ENCODE results near the gene STX11.

STX11 gene

GRCh38 chr6:144110210-144110609 is 40.1 kb upstream of the STX11 start:
- no peaks in the 10 kb centered on the region for H3K4me1 ChIP-seq
- H3K4me3 ChIP-seq (ENCODE audit: low read depth, low read length), result no peak overlapping the region
- no peaks in the 10 kb centered on the region for H3K9me3 ChIP-seq
- peaks cover 3% of the 10 kb centered on the region; the same call in 1 of the 2 replicates for H3K27me3 ChIP-seq
- no peak for TF ChIP-seq CTCF (IDR thresholded peaks at IDR 0.05; ENCODE audit: low read depth, low read length)
- H3K36me3 ChIP-seq, result no peaks in the 10 kb centered on the region
- DNase-seq, result no peak

- Histone ChIP-seq H3K36me3 (no peaks in the 10 kb centered on the region), H3K27me3 (peaks cover 3% of the 10 kb centered on the region; the same call in 1 of the 2 replicates), H3K4me1 (no peaks in the 10 kb centered on the region), H3K9me3 (no peaks in the 10 kb centered on the region), H3K4me3 (ENCODE audit: low read depth, low read length) (no peak overlapping the region)
- DNase-seq, result no peak
- TF ChIP-seq CTCF (IDR thresholded peaks at IDR 0.05; ENCODE audit: low read depth, low read length), result no peak
These were observed 37.0 kb upstream of the STX11 start for GRCh38 chr6:144113366-144113765.

- TF ChIP-seq CTCF (IDR thresholded peaks at IDR 0.05; ENCODE audit: low read depth, low read length), result no peak
- peaks cover 1% of the 10 kb centered on the region; the same call in 1 of the 2 replicates for H3K27me3 ChIP-seq
- H3K4me1 ChIP-seq, result no peaks in the 10 kb centered on the region
These were observed 35.1 kb upstream of the STX11 start for GRCh38 chr6:144115219-144115618.

GRCh38 chr6:144119376-144119775 is 30.9 kb upstream of the STX11 start:
- Histone ChIP-seq H3K4me1 (no peaks in the 10 kb centered on the region), H3K27me3 (no peaks in the 10 kb centered on the region), H3K36me3 (no peaks in the 10 kb centered on the region), H3K9me3 (no peaks in the 10 kb centered on the region), H3K4me3 (ENCODE audit: low read depth, low read length) (no peak overlapping the region)
- no peak for DNase-seq
- no peak for TF ChIP-seq CTCF (IDR thresholded peaks at IDR 0.05; ENCODE audit: low read depth, low read length)

More at GRCh38 chr6:144115219-144115618, 35.1 kb upstream of the STX11 start:
- no peaks in the 10 kb centered on the region for H3K9me3 ChIP-seq
- H3K4me3 ChIP-seq (ENCODE audit: low read depth, low read length), result no peak overlapping the region
- no peak for DNase-seq
- H3K36me3 ChIP-seq, result no peaks in the 10 kb centered on the region

- DNase-seq, result no peak
- Histone ChIP-seq H3K4me3 (ENCODE audit: low read depth, low read length) (no peak overlapping the region), H3K36me3 (no peaks in the 10 kb centered on the region), H3K4me1 (no peaks in the 10 kb centered on the region), H3K27me3 (no peaks in the 10 kb centered on the region), H3K9me3 (no peaks in the 10 kb centered on the region)
- no peak for TF ChIP-seq CTCF (IDR thresholded peaks at IDR 0.05; ENCODE audit: low read depth, low read length)
These were observed 27.5 kb upstream of the STX11 start for GRCh38 chr6:144122861-144123260.

- TF ChIP-seq CTCF (IDR thresholded peaks at IDR 0.05; ENCODE audit: low read depth, low read length), result no peak
- H3K36me3 ChIP-seq, result no peaks in the 10 kb centered on the region
- no peak overlapping the region for H3K4me3 ChIP-seq (ENCODE audit: low read depth, low read length)
- H3K27me3 ChIP-seq, result no peaks in the 10 kb centered on the region
- no peak for DNase-seq
- H3K9me3 ChIP-seq, result no peaks in the 10 kb centered on the region
- H3K4me1 ChIP-seq, result no peaks in the 10 kb centered on the region
These were observed 26.9 kb upstream of the STX11 start for GRCh38 chr6:144123421-144123820.

Data from BE2C (cell line).